ENCODE data around the gene CCDC97.
"Not testable (repeated sequence)": the region's sequence is repeated elsewhere in the genome, so short reads cannot be mapped to it uniquely, and the experiment has no call there.

CCDC97 gene

DNA sequence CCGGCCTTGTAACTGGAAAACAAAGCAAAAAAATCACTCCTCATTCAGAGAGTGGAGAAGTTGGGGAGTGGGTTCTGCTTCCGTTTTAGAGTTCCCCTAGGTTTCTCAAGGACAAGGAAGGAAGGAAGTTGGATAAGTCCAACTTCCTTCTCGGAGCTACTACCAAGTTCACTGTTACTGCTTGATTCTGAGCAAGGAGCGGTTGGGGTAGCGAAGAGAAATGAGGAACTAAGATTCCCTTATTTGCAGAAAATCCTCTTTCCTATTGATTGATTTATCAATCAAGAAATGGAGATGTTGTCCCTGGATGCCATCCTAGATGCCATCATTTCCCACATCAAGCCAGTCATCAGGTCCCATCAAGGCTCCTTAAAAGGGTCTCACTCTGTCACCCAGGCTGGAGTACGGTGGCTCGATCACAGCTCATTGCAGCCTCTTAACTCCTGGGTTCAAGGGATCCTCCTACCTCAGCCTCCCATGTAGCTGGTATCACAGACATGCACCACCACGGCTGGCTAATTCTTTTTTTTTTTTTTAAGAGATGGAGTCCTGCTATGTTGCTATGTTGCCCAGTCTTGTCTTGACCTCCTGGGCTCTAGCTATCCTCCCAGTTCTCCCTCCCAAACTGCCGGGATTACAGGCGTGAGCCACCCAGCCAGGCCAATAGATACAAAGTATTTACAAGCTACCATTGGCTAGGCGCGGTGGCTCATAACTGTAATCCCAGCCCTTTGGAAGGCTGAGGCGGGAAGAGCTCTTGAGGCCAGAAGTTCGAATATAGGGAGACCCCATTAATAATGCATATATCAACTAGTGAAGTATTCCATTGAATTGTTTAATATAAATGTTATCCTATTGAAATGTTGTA is 54.8 kb downstream of the CCDC97 start:
- no peak for DNase-seq

DNA sequence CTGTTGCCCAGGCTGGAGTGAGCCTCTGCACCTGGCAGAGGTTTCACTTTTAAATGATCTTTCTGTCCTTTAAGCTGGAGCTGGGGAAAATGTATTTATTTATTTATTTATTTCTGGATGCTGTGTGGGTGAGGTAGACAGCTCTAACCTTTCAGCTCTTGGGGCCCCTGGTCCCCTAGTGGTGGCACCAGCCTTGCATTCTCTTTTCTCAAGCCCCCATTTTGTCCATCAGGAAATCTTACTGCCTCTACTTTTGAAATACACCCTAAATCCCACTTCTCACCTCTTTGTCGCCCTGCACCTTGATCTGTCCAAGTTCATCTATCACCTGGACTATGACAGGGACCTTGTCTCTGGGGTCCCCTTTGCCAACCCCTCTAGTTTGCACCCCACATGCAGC is 56.1 kb downstream of the CCDC97 start:
- DNase-seq: no peak

- DNase-seq: no peak
Observed at GRCh38 chr19:41367848-41368301, 57.9 kb downstream of the CCDC97 start.

GRCh38 chr19:41369769-41370168 is 59.8 kb downstream of the CCDC97 start:
- DNase-seq: no peak

- not testable (repeated sequence) for DNase-seq
Observed at GRCh38 chr19:41371119-41371518, 61.1 kb downstream of the CCDC97 start.

DNA sequence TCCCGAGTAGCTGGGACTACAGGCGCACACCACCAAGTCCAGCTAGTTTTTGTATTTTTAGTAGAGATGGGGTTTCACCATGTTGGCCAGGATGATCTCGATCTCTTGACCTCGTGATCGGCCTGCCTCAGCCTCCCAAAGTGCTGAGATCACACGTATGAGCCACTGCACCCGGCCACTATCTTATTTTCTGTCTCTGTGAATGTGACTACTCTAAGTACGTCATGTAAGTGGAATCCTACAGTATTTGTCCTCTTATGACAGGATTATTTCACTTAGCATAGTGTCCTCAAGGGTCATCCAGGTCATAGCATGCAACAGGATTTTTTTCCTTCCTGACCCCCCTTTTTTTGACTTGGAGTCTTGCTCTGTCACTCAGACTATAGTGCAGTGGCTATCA is 61.6 kb downstream of the CCDC97 start:
- DNase-seq: no peak

- DNase-seq: no peak
Observed at GRCh38 chr19:41372501-41372900, 62.5 kb downstream of the CCDC97 start.

GRCh38 chr19:41373993-41374392 is 64.0 kb downstream of the CCDC97 start:
- DNase-seq: peak; percentile 80

Data from NCI-H345 (cell line).